NCI-H1694 (cell line): ENCODE results near the gene INKA1.
"Not testable (repeated sequence)": the region's sequence is repeated elsewhere in the genome, so short reads cannot be mapped to it uniquely, and the experiment has no call there.

Experiments
- DNase-seq: peaks from one replicate; lab custom pipeline; 2025; lab: John Stamatoyannopoulos, UW

The INKA1 gene

GRCh38 chr3:49802719-49803464, at the start of gene INKA1:
INKA1 (plus strand) TSS chr3:49803261; CDS start chr3:49803393, 132 bp downstream.
- peak; percentile 34 for DNase-seq

DNA sequence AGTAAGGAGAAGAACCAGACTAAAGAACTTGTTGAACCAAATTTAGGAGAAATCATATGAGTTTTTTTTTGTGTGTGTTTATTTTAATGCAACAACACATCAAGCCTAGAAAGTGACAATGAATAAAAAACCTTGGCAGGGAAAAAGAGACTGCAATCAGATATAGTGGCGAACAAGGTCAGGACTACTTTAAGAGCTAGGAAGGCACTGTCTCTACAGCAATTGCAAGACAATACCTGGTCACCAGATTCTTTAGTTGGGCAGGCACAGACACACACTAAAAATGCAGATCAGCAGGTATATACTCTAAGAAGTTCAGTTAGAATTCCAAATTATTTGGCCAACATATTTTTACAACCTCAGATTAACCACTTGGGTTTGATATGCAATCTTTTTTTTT, 48.5 kb upstream of the INKA1 start:
- DNase-seq, result no peak

- DNase-seq, result no peak
These were observed 47.0 kb upstream of the INKA1 start for GRCh38 chr3:49756036-49756435.

- DNase-seq, result no peak
These were observed 45.9 kb upstream of the INKA1 start for GRCh38 chr3:49757197-49757596.

GRCh38 chr3:49759226-49759625, 43.8 kb upstream of the INKA1 start:
- no peak for DNase-seq

- no peak for DNase-seq
These were observed 41.4 kb upstream of the INKA1 start for GRCh38 chr3:49761661-49762060.

- no peak for DNase-seq
These were observed 39.1 kb upstream of the INKA1 start for GRCh38 chr3:49763981-49764380.

DNA sequence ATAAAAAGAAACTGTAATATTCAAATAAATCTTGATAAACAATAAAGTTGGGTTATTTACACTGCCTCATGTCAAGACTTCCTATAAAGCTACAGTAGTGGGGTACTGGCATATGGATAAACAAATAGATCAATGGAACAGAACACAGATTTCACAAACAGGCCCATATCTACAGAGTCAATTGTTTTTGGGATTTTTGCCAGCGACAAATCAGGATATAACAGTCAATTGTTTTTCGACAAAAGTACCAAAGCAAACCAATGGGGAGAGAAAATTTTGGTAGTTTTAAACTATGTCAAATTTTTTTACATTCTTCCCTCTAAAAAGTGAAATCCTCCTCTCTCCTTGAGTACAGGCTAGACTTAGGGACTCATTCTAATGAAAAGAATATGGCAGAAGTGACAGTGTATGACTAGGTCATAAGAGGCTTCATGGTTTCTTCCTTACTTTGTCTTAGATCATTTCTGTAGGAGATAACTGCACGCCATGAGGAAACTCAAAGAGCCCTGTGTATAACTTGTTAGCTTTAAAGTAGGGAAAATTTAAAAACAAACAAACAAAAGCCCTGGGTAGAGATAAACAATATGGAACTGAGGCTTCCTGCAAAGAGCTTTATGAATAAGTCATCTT, 33.7 kb upstream of the INKA1 start:
- no peak for DNase-seq

DNA sequence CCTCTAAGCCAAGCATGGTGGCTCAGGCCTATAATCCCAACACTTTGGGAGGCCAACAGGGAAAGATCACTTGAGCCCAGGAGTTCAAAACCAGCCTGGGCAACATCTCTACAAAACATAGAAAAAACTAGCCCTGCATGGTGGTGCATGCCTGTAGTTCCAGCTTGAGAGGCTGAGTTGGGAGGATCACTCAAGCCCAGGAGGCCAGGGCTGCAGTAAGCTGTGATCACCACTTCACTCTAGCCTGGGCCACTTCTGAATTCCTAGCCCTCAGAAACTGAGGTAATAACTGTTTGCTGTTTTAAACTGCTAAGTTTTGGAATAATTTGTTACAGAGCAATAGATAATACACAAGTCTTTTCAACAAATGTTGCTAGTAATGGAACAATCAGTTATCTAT, 33.1 kb upstream of the INKA1 start:
- DNase-seq, result no peak

DNA sequence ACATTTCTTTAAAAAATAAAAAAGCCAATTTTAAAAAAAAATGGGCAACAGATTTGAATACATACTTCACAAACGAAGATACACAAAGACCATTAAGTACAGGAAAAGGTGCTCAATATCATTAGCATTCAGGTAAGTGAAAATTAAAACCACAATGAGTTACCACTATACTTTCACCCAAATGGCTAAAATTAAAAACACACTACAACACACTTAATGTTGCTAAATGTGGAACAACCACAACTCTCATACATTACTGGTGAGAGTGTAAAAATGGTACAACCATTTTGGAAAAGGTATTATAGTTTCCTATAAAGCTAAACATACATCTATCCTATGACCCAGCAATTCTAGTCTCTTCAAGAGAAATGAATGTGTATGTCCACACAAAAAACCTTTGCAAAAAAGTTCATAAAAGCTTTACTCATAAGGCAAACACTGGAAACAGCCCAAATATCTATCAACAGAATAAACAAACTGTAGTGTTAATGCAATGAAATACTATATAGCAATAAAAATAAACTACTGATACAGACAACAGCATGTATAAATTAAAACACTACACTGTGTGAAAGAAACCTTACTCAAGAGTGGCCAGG, 31.6 kb upstream of the INKA1 start:
- no peak for DNase-seq

DNA sequence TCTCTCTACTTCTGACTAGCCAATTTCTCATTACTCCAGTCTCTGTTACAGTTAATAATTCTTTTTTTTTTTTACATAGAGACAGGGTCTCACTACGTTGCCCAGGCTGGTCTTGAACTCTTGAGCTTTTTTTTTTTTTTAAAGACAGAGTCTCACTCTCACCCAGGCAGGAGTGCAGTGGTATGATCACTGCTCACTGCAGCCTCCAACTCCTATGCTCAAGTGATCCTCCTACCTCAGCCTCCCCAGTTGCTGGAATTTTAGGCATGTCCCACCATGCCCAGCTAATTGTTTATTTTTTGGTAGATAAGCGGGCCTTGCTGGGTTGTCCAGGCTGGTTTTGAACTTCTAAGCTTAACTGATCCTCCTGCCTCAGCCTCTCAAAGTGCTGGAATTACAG, 30.4 kb upstream of the INKA1 start:
- no peak for DNase-seq

DNA sequence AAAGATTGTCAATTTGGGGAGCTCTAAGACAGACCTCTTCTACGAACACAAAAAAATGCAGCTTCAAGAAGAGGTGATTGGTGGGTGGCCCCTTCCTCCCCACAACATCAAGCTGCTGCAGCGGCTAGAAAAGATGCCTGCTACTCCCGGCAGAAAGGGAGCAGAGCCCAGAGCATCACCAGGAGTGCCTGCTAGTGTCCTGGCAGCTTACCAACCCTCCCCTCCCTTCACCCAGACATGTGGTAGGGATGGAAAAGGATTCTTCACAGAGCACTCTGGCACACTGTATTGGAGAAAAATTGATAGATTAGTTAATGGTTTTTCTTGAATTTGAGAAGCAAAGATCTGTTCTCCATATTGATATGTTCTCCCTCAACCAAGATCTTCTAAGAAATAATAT, 27.5 kb upstream of the INKA1 start:
- DNase-seq, result no peak

DNA sequence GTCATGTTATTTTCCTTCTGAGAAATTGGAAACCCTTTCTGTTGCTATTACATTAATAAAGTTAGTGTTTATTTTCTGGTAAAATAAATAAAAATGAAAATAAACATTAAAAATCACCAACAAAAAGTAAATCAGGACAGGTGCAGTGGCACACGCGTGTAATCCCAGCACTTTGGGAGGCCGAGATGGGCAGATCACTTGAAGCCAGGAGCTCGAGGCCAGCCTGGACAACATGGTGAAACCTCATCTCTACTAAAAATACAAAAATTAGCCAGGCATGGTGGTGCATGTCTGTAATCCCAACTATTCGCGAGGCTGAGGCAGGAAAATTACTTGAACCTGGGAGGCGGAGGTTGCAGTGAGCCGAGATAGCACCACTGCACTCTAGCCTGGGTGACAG, 27.0 kb upstream of the INKA1 start:
- DNase-seq, result not testable (repeated sequence)

- DNase-seq, result no peak
These were observed 23.5 kb upstream of the INKA1 start for GRCh38 chr3:49779358-49780079.

DNA sequence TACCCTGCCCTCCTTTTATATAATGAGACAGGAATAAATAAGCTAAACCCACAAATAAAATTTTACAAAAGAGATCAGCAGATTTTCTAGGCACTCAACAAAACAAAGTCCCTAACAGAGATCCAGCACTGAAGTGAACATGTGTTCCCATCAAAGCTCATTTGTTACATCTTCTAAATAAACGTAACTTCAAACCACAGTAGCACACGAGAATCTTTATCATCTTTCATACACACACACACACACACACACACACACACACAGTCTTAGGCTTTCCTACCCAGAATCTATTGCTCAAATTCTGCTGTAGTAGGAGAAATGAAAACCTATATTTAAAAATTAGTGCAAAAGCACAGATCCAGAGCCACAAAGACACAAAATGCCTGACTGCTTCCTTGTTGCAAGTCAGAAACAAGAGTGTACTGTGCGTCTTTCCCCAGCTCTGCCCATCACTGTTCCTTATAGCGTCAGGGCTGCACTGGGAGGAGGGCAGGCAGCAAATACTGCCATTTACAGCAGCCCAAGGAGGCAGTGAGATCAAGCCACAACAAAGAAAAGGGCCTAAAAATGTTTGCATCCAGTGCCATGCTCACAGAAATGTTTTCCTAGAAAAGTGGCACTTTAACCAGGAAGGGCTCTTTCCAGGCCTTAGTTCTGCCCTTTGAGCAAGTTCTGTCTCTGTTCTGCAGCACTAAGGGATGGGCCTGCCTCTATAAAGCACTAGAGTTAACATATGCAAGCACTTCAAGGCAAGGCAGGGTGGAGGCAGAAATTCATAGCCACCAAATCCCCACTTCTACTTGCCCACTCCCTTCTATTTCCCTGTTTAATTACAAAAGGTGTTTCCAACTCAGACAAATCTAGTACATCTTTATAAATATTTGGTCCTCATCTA, 22.7 kb upstream of the INKA1 start:
- DNase-seq, result no peak

DNA sequence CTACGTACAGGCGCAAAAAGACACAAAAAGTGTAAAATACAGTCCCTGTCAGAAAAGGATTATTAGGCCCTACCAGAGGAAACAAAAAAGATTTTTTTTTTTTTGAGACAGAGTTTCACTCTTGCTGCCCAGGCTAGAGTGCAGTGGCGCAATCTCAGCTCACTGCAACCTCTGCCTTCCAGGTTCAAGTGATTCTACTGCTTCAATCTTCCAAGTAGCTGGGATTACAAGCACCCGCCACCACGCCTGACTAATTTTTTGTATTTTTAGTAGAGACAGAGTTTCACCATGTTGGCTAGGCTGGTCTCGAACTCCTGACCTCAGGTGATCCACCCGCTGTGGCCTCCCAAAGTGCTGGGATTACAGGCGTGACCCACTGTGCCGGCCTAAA, 22.1 kb upstream of the INKA1 start:
- DNase-seq, result not testable (repeated sequence)

GRCh38 chr3:49781415-49782199, 21.5 kb upstream of the INKA1 start:
- no peak for DNase-seq

DNA sequence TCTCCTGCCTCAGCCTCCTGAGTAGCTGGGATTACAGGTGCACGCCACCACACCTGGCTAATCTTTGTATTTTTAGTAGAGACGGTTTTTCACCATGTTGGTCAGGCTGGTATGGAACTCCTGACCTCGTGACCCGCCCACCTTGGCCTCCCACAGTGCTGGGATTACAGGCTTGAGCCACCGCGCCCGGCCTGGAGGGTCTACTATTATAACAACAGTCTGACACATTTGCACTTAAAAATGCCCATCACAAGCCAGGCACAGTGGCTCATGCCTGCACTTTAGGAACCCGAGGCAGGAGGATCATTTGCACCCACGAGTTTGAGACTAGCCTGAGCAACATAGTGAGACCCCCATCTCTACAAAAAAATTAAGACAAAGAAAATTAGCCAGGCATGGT, 20.8 kb upstream of the INKA1 start:
- not testable (repeated sequence) for DNase-seq

GRCh38 chr3:49785565-49786356, 17.3 kb upstream of the INKA1 start:
- DNase-seq, result no peak
